ENCODE measurements around the gene ELMO1. TPM values are rescaled to one million over a fixed set of nuclear protein-coding genes. Genes with fewer than 3 reads are reported as not detected.

The ELMO1 gene
- total and polyA plus RNA-seq, 2 donors from 2014 or later, result 6.0 to 35.4 TPM

DNA sequence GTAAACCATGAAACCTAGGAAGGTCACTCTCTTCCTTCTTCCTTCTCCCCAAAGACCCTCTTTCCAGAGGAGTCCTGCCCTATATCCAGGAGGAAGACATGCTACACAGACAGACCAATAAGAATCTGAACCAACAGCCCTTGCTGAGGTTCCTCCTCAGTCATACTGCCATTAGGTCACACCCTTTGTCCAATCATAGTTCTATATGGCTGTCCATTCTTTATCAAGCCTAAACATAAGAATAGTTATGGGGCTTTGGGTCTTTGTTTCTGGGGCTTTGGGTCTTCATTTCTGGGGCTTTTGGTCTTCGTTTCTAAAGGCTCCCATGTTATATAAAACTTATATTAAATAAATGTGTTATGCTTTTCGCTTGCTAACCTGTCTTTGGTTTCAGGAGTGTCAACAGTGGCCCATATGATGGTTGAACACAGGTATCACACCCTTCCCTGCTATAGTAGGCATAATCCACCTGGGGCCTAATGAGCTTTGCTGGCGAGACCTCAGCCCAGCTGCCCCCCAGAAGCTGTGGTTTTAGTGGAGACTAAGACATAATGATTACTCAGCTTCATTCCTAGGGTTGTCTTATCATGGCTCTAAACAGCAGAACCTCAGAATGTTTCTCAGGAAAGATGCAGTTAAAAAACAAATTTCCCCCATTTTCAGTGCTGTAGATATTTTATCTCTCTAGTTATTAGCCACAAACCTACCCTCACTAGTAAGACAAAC lies 91.6 kb downstream of the ELMO1 start:
- peaks cover 0 to 5% (median 0%) of the 10 kb centered on the region in 3 donors for H3K4me1 ChIP-seq (ENCODE audit: control insufficient read depth in 2 of 3, insufficient read depth in 2 of 3, low read depth in 1 of 3, low read length in 3 of 3)
- intact Hi-C loops (cut with DNase I), result no loop called here
- FAIRE-seq, result no peak

DNA sequence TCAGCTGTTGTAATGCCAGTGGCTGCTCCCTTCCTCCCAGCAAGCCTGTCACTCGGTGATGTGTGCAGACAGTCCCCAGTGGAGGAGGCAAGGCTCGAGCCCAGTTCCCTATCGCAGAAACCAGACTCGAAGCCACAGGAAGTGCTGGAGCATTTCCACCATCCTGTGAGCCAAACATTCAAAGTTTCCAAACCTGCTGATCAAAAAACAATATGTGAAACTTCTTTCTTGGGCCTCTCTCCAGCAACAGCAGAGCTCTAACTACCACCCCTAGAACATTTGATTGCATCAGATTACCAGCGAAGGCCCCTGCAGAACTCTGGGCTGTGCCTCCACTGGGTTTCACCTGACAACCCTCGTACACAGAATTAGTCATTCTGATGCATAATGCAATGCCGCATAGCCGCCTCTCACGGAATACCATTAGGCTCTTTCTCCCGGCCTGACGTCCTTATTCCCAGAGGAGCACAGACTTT lies 94.0 kb downstream of the ELMO1 start:
- Histone ChIP-seq H3K4me3 (ENCODE audit: low read length in 3 of 3) (no peak overlapping the region), H3K9ac (ENCODE audit: low read length in 3 of 3) (no peak overlapping the region), H3K4me1 (ENCODE audit: control insufficient read depth in 2 of 3, insufficient read depth in 2 of 3, low read depth in 1 of 3, low read length in 3 of 3) (peaks cover 0 to 5% (median 0%) of the 10 kb centered on the region in 3 donors), H3K9me3 (ENCODE audit: control insufficient read depth in 2 of 3, insufficient read depth in 1 of 3, low read length in 3 of 3) (no peaks in the 10 kb centered on the region), H3K36me3 (ENCODE audit: control insufficient read depth in 2 of 3, insufficient read depth in 3 of 3, low read length in 3 of 3) (no peaks in the 10 kb centered on the region), H3K27me3 (ENCODE audit: control insufficient read depth, insufficient read depth, low read length) (no peaks in the 10 kb centered on the region), H3K27ac (ENCODE audit: low read depth in 2 of 2, low read length in 2 of 2) (no peak overlapping the region)
- FAIRE-seq, result no peak
- intact Hi-C loops (cut with DNase I), result no loop called here
- TF ChIP-seq, protein P1, sequence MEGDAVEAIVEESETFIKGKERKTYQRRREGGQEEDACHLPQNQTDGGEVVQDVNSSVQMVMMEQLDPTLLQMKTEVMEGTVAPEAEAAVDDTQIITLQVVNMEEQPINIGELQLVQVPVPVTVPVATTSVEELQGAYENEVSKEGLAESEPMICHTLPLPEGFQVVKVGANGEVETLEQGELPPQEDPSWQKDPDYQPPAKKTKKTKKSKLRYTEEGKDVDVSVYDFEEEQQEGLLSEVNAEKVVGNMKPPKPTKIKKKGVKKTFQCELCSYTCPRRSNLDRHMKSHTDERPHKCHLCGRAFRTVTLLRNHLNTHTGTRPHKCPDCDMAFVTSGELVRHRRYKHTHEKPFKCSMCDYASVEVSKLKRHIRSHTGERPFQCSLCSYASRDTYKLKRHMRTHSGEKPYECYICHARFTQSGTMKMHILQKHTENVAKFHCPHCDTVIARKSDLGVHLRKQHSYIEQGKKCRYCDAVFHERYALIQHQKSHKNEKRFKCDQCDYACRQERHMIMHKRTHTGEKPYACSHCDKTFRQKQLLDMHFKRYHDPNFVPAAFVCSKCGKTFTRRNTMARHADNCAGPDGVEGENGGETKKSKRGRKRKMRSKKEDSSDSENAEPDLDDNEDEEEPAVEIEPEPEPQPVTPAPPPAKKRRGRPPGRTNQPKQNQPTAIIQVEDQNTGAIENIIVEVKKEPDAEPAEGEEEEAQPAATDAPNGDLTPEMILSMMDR (IDR thresholded peaks at IDR 0.05; ENCODE audit: borderline replicate concordance, extremely low read depth, insufficient read depth), result no peak
- peak in 3 of 5 donors; percentile 10 to 76 (median 15) for DNase-seq

More for the DNA sequence above, 91.6 kb downstream of the ELMO1 start:
- Histone ChIP-seq H3K36me3 (ENCODE audit: control insufficient read depth in 2 of 3, insufficient read depth in 3 of 3, low read length in 3 of 3) (no peaks in the 10 kb centered on the region), H3K4me3 (ENCODE audit: low read length in 3 of 3) (no peak overlapping the region), H3K9me3 (ENCODE audit: control insufficient read depth in 2 of 3, insufficient read depth in 1 of 3, low read length in 3 of 3) (no peaks in the 10 kb centered on the region), H3K9ac (ENCODE audit: low read length in 3 of 3) (no peak overlapping the region), H3K27ac (ENCODE audit: low read depth in 2 of 2, low read length in 2 of 2) (no peak overlapping the region), H3K27me3 (ENCODE audit: control insufficient read depth, insufficient read depth, low read length) (no peaks in the 10 kb centered on the region)
- no peak for DNase-seq
- TF ChIP-seq, protein P1 (IDR thresholded peaks at IDR 0.05; ENCODE audit: borderline replicate concordance, extremely low read depth, insufficient read depth), result no peak

DNA sequence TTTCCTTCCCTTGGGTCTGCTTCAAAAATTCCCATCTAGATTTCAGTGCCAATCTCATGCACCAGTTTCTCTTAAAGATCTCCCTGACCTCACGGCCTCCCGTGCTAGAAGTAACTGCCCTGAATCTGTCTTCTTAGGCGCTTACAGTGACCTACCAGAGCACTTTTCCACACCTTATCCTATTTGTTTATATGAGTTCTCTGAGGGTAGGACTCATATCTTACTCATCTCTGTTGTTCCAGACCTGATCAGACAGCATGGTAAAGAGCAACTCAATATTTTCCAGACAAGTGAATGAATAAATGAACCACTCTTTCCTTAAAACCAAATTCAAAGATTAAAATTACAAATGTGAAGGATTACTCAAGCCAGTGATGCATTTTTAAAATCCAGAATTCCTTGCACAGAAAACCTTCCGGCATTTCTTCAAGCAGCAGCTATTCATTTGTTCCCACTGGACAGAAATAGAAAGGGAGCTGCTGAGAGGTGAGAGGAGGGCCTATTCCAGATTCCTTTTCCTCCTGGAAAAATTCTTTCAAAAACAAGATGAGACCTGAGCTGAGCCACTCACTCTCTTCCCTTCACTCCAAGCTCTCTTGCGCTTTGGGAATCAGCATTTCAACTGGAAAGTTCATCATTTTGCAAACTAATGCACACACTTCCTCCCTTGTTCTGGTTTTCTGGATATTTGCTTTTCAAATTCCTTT lies 94.6 kb downstream of the ELMO1 start:
- no peak for DNase-seq
- Histone ChIP-seq H3K9ac (ENCODE audit: low read length in 3 of 3) (no peak overlapping the region), H3K4me3 (ENCODE audit: low read length in 3 of 3) (no peak overlapping the region), H3K27ac (ENCODE audit: low read depth in 2 of 2, low read length in 2 of 2) (peak overlapping the region in 1 of 2 donors; percentile 10), H3K4me1 (ENCODE audit: control insufficient read depth in 2 of 3, insufficient read depth in 2 of 3, low read depth in 1 of 3, low read length in 3 of 3) (peaks cover 0 to 5% (median 0%) of the 10 kb centered on the region in 3 donors), H3K36me3 (ENCODE audit: control insufficient read depth in 2 of 3, insufficient read depth in 3 of 3, low read length in 3 of 3) (no peaks in the 10 kb centered on the region), H3K27me3 (ENCODE audit: control insufficient read depth, insufficient read depth, low read length) (no peaks in the 10 kb centered on the region), H3K9me3 (ENCODE audit: control insufficient read depth in 2 of 3, insufficient read depth in 1 of 3, low read length in 3 of 3) (no peaks in the 10 kb centered on the region)
- TF ChIP-seq, protein P1 (IDR thresholded peaks at IDR 0.05; ENCODE audit: borderline replicate concordance, extremely low read depth, insufficient read depth), result no peak
- FAIRE-seq, result no peak
- intact Hi-C loops (cut with DNase I), result no loop called here

Data from kidney (tissue), 14 donors.